Measurements from ENCODE around the gene MSL1. TPM values are rescaled to one million over a fixed set of nuclear protein-coding genes. Genes with fewer than 3 reads are reported as not detected.

Gene MSL1
- total and polyA plus RNA-seq, 9 of the 15 experiments (the other 6 are each of a cell fraction or from before 2014, with no cell fraction given): 13.8 to 120 (median 61.9) TPM

DNA sequence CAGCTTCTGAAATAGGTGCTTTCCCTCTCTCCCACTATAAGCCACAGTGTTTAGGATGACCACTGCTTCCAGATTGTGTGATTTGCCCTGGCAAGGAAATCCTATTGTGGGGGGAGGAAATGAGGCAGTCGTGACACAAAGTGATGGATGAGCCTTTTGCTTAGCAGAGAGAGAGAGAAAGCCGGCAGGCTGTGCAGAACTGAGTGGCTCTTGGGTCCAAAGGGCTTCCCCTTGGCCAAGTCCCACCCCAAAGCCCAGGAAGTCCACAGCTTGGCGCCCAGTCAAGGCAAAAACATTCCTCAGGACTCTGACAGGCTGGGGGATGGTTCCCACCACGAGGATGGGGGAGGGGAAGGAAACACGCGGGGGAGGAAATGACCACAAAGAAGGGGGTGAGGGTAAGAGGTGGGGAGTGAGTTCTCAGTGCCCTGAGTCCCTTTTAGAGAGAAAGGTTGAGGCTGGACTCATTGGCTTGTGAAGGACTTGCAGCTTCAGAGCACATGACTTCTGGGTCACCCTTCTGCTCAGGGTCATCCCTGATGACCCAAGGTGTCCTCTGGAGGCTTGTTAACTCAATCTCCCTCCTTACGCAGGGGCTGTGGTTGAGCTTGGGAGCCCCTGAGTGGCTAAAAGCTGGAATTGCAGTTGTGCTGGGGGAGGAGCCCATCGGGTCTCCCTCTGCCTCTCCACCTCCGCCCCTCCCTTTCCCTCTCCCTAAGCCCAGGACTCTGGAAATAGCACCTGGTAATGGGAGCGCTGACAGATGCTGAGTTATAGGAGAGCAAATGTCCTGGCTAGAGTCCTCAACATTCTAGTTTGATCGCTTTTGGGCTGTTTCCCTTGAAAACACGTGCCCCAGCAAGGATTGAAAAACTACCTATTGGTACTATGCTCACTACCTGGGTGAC, 10.3 kb upstream of the MSL1 start (continued):
- TF ChIP-seq, protein P1, sequence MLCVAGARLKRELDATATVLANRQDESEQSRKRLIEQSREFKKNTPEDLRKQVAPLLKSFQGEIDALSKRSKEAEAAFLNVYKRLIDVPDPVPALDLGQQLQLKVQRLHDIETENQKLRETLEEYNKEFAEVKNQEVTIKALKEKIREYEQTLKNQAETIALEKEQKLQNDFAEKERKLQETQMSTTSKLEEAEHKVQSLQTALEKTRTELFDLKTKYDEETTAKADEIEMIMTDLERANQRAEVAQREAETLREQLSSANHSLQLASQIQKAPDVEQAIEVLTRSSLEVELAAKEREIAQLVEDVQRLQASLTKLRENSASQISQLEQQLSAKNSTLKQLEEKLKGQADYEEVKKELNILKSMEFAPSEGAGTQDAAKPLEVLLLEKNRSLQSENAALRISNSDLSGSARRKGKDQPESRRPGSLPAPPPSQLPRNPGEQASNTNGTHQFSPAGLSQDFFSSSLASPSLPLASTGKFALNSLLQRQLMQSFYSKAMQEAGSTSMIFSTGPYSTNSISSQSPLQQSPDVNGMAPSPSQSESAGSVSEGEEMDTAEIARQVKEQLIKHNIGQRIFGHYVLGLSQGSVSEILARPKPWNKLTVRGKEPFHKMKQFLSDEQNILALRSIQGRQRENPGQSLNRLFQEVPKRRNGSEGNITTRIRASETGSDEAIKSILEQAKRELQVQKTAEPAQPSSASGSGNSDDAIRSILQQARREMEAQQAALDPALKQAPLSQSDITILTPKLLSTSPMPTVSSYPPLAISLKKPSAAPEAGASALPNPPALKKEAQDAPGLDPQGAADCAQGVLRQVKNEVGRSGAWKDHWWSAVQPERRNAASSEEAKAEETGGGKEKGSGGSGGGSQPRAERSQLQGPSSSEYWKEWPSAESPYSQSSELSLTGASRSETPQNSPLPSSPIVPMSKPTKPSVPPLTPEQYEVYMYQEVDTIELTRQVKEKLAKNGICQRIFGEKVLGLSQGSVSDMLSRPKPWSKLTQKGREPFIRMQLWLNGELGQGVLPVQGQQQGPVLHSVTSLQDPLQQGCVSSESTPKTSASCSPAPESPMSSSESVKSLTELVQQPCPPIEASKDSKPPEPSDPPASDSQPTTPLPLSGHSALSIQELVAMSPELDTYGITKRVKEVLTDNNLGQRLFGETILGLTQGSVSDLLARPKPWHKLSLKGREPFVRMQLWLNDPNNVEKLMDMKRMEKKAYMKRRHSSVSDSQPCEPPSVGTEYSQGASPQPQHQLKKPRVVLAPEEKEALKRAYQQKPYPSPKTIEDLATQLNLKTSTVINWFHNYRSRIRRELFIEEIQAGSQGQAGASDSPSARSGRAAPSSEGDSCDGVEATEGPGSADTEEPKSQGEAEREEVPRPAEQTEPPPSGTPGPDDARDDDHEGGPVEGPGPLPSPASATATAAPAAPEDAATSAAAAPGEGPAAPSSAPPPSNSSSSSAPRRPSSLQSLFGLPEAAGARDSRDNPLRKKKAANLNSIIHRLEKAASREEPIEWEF (CRISPR knock-in tag; IDR thresholded peaks at IDR 0.05): no peak
- TF ChIP-seq, protein P2, sequence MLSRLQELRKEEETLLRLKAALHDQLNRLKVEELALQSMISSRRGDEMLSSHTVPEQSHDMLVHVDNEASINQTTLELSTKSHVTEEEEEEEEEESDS (CRISPR knock-in tag; IDR thresholded peaks at IDR 0.05): no peak
- TF ChIP-seq KDM5B (IDR thresholded peaks at IDR 0.05; ENCODE audit: insufficient replicate concordance, low read depth, low read length) (no peak), BMI1 (IDR thresholded peaks at IDR 0.05; ENCODE audit: low read length) (no peak), JUNB (CRISPR knock-in tag; conservative IDR thresholded peaks at IDR 0.05) (no peak), YY1 (IDR thresholded peaks at IDR 0.05; ENCODE audit: borderline replicate concordance in 1 of 3, control insufficient read depth in 1 of 3, extremely low read depth in 1 of 3, insufficient read depth in 3 of 3, insufficient read length in 1 of 3, insufficient replicate concordance in 2 of 3, low read depth in 1 of 3, low read length in 2 of 3) (peak in 1 of 3 experiments; percentile 42), ASH1L (IDR thresholded peaks at IDR 0.05; ENCODE audit: borderline replicate concordance, low read depth, partially characterized antibody) (no peak), IRF2 (CRISPR knock-in tag; IDR thresholded peaks at IDR 0.05) (no peak), FOXK2 (conservative IDR thresholded peaks at IDR 0.05 in 1 of 2, IDR thresholded peaks at IDR 0.05 in 1 of 2; ENCODE audit: low read depth in 2 of 2) (peak; percentile 52 to 72), ZNF174 (CRISPR knock-in tag; IDR thresholded peaks at IDR 0.05) (no peak), HMG20B (CRISPR knock-in tag; IDR thresholded peaks at IDR 0.05) (no peak), SIRT6 (IDR thresholded peaks at IDR 0.05; ENCODE audit: low read depth, low read length) (no peak), ZNF175 (CRISPR knock-in tag; IDR thresholded peaks at IDR 0.05; ENCODE audit: low read depth) (no peak), CBX1 (IDR thresholded peaks at IDR 0.05; ENCODE audit: low read depth) (no peak), SETDB1 (IDR thresholded peaks at IDR 0.05; ENCODE audit: low read length) (no peak), ZNF324 (CRISPR knock-in tag; IDR thresholded peaks at IDR 0.05) (no peak), CBX5 (IDR thresholded peaks at IDR 0.05; ENCODE audit: borderline replicate concordance, low read depth) (no peak), CEBPB (tag; IDR thresholded peaks at IDR 0.05) (0 out of 2 replicates have a peak, but pooled peaks have one; percentile 16), TFAM (CRISPR knock-in tag; conservative IDR thresholded peaks at IDR 0.05) (no peak), KDM4B (IDR thresholded peaks at IDR 0.05; ENCODE audit: borderline replicate concordance in 2 of 2, low read depth in 1 of 2) (no peak; a peak in 1 of 4 replicates), SMARCA5 (IDR thresholded peaks at IDR 0.05) (no peak), NR4A1 (CRISPR knock-in tag; IDR thresholded peaks at IDR 0.05) (no peak), NR4A1 (tag; IDR thresholded peaks at IDR 0.05) (no peak)
